NB4 (cell line): ENCODE results near the gene MAD1L1.

Experiments
- DNase-seq: peaks from one replicate; pipeline ENCODE4 v3.0.0; 2010; ENCODE audit warnings: low read depth
- H3K4me3 ChIP-seq: one replicate; pipeline ENCODE4 v1.5.1; 2011; ENCODE audit warnings: mild to moderate bottlenecking, low read depth, low read length, moderate library complexity
- MYC ChIP-seq: IDR thresholded peaks from 2 replicates; pipeline ENCODE4 v1.6.1; 2011; ENCODE audit warnings: low read depth, low read length
- POLR2A ChIP-seq: IDR thresholded peaks from 2 replicates; pipeline ENCODE4 v1.6.1; 2011; ENCODE audit warnings: mild to moderate bottlenecking; ENCODE audit not compliant: insufficient read length; ENCODE audit errors: extremely low read depth
- TF ChIP-seq, protein P1 (sequence below): IDR thresholded peaks from one replicate; pipeline ENCODE4 v1.5.1; 2012; ENCODE audit warnings: low read depth, low read length
- TF ChIP-seq, protein P2 (sequence below): IDR thresholded peaks from 2 replicates; pipeline ENCODE4 v1.6.1; 2011; ENCODE audit warnings: low read depth, low read length

The MAD1L1 gene

DNA sequence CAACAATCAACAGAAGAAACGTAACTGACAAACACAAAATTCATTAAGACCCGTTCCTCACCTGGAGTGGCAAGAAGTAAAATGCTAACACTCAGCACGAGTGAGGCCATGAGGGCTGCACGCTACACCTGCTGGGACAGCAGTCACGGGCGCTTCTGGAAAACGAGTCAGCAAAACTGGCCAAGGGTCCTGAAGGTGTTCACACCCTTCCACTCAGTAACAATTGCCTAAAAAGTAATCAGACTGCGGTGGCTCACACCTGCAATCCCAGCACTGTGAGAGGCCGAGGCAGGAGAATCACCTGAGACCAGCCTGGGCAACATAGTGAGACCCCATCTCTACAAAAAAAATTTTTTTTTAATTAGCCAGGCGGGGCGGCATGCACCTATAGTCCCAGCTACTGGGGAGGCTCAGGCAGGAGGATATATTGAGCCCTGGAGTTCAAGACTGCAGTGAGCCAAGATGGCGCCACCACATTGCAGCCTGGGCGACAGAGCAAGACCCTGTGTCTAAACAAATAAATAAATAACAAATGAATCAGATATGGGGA is 199.1 kb downstream of the MAD1L1 start:
- no peak overlapping the region for H3K4me3 ChIP-seq
- TF ChIP-seq MYC (no peak), POLR2A (no peak)
- TF ChIP-seq, protein P1, sequence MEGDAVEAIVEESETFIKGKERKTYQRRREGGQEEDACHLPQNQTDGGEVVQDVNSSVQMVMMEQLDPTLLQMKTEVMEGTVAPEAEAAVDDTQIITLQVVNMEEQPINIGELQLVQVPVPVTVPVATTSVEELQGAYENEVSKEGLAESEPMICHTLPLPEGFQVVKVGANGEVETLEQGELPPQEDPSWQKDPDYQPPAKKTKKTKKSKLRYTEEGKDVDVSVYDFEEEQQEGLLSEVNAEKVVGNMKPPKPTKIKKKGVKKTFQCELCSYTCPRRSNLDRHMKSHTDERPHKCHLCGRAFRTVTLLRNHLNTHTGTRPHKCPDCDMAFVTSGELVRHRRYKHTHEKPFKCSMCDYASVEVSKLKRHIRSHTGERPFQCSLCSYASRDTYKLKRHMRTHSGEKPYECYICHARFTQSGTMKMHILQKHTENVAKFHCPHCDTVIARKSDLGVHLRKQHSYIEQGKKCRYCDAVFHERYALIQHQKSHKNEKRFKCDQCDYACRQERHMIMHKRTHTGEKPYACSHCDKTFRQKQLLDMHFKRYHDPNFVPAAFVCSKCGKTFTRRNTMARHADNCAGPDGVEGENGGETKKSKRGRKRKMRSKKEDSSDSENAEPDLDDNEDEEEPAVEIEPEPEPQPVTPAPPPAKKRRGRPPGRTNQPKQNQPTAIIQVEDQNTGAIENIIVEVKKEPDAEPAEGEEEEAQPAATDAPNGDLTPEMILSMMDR: no peak
- TF ChIP-seq, protein P2, sequence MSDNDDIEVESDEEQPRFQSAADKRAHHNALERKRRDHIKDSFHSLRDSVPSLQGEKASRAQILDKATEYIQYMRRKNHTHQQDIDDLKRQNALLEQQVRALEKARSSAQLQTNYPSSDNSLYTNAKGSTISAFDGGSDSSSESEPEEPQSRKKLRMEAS: no peak
- no peak for DNase-seq

DNA sequence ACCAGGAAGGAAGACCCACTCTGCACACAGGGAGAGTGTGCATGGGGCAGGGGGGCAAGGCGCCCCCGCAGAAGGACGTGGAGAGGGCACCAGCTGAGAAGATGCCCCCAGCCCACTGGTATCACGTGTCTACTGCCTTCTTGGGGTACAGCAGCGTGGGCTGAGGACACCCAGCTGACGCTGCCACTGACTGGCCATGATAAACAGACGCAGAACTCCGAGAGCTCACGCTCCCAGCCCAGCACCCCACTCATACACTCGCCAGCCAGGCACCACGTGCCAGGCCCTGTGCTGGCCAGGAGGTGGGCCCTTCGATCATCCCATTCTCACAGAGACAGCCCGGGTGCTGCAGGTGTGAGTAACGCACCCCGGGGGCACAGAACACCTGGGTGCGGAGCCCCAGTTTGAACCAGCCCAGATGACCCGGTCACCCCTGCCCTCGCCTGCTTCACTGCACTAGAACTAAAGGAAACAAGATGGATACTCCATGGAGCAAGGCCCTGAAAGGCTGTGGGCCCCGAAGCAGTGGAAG is 199.8 kb downstream of the MAD1L1 start:
- no peak overlapping the region for H3K4me3 ChIP-seq
- DNase-seq: no peak
- TF ChIP-seq, protein P1: no peak
- no peak for TF ChIP-seq POLR2A
- TF ChIP-seq, protein P2: no peak
- TF ChIP-seq MYC: no peak

DNA sequence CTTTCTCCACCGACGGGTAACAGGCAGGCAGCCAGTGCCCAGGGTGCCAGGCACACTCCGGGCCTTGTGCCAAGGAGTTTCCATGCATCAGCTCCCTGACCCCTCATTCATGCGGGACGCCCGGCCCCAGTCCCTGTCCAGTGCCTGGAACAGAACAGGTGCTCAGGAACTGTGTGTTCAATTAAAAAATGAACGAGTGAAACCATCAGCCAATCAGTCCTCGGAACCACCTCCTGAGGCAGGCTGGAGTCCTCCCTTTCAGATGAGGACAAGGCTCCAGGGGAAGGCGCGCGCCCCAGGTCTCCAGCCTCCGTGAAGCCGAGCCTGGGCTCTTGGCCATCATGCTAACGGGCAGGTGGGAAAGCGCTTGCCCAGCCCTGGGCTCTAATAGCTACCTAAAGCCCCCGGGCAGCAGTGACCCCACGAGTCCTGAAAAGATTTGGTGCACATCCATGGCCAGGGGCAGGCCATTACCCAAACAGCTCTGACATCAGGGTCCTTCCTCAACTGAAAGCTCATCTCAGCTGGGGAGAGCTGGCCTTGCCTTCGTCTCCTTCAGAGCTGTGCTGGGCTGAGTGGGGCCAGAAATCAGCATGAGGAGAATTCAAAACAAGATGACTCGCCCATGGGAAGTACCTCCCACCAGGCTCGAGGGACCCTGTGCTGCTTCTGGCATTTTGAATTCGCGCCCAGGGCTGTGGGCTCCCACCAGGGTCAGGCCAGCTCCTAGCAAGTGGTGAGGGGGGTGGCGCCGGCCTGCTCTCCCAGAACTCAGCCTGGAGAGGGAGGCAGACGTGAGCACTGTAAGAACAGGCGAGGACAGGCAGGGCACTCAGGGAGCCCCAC is 200.5 kb downstream of the MAD1L1 start:
- DNase-seq: peak; percentile 78
- no peak overlapping the region for H3K4me3 ChIP-seq
- TF ChIP-seq, protein P1: no peak
- TF ChIP-seq, protein P2: no peak
- TF ChIP-seq MYC: no peak
- TF ChIP-seq POLR2A: no peak

DNA sequence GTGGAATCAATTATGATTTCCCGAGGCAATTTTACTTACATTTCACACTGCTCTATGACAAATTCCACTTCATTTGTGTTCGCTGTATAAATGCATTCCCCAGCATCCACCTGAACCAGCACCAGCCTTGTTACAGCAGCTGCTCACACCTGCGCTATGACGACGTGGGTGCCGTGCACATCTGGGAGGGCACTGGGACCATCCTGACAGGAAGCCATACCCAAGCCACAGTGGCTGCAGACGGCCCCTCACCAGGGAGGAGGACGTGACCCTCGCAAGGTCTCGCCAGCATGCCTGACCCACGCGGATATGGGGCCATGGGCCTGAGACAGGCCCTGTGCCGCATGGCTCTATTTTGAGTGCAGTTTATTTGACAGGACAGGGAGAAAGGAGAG is 201.3 kb downstream of the MAD1L1 start:
- TF ChIP-seq POLR2A: no peak
- TF ChIP-seq, protein P2: no peak
- TF ChIP-seq, protein P1: no peak
- no peak; the same call in 1 of the 2 replicates for TF ChIP-seq MYC
- DNase-seq: no peak
- H3K4me3 ChIP-seq: no peak overlapping the region

DNA sequence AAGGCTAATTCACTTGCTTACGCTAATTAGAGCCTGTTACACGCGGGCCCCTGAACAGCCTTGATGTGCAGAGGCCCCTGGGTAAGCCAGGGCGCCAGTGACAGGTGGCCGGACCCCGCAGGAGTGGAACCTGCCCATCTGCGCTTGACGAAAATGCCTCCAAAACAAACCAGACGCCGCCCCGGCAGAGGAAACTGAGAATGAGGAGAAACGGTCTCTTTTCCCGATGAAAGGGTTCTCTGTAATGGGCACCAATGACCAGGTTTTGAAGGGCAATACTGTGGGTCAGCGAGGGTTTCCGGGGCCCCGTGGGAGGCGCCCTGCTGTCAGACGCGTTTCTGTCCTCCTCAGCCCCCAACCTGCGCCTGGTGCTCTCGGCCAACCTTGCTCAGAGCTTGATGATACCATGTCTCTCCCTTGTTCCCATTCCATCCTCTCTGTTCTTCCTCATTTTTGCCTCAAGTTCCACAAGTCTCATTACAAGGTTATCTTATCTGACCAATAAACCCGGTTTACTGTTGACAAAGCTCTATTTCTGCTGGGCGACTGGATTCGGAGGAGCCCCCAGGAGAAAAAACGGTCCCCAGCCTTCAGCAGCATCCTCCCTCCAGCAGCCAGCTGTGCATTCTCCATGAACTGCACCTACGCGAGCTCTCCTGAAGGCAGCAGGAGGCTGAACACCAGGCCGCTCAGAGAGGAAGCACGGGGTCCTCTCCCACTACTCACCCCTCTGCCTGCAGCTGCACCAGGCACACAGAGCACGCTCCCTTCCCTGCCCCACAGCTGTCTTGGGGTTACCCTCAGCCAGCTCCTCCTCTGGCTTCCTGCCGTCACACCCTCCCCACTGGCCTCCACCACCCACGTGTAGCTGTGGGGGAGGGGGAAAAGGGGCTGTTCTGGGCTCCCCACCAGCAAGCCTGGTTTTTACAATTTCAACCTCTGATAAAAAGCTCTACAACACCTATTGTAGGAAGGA is 202.0 kb downstream of the MAD1L1 start:
- no peak overlapping the region for H3K4me3 ChIP-seq
- TF ChIP-seq, protein P1: no peak
- TF ChIP-seq, protein P2: peak; percentile 79
- TF ChIP-seq POLR2A (no peak), MYC (peak; percentile 36; the same call in 1 of the 2 replicates)
- peak; percentile 63 for DNase-seq
